Measurements from ENCODE around the gene DYNLT2. TPM values are rescaled to one million over a fixed set of nuclear protein-coding genes. Genes with fewer than 3 reads are reported as not detected.
"Not testable (repeated sequence)": the region's sequence is repeated elsewhere in the genome, so short reads cannot be mapped to it uniquely, and the experiment has no call there.

DYNLT2 gene
- total and polyA plus RNA-seq, 3 donors from 2014 or later: 15.4 to 59.4 (median 20.4) TPM

- H3K36me3 ChIP-seq (ENCODE audit: low read depth, missing control alignments); H3K4me3 ChIP-seq; H3K27me3 ChIP-seq; H3K9me3 ChIP-seq; H3K27ac ChIP-seq; intact Hi-C loops (cut with DNase I; ENCODE audit: low total_unique reads); H3K4me1 ChIP-seq: not testable (repeated sequence)
- TF ChIP-seq CTCF (IDR thresholded peaks at IDR 0.05): peak in 2 of 3 experiments; percentile 7 to 14
- WGBS, 2 donors: 79 to 94% methylated on average over 10 of the region's 10 CpGs
- DNase-seq: peak; percentile 42
These were observed 54.3 kb downstream of the DYNLT2 start for GRCh38 chr6:169697115-169697514.

- no peak for DNase-seq
- intact Hi-C loops (cut with DNase I; ENCODE audit: low total_unique reads): no loop called here
These were observed 56.2 kb downstream of the DYNLT2 start for GRCh38 chr6:169695131-169695530.

GRCh38 chr6:169692516-169692915 lies 58.9 kb downstream of the DYNLT2 start:
- H3K27me3 ChIP-seq: no peaks in the 10 kb centered on the region
- H3K36me3 ChIP-seq (ENCODE audit: low read depth, missing control alignments): no peaks in the 10 kb centered on the region
- no peak overlapping the region for H3K4me3 ChIP-seq
- DNase-seq: no peak
- no peaks in the 10 kb centered on the region for H3K9me3 ChIP-seq
- intact Hi-C loops (cut with DNase I; ENCODE audit: low total_unique reads): no loop called here
- WGBS, 2 donors: 95 to 96% methylated on average over 3 of the region's 3 CpGs
- TF ChIP-seq POLR2A (IDR thresholded peaks at IDR 0.05): no peak
- no peak for TF ChIP-seq CTCF (IDR thresholded peaks at IDR 0.05)
- H3K27ac ChIP-seq: no peak overlapping the region
- no peaks in the 10 kb centered on the region for H3K4me1 ChIP-seq

More at GRCh38 chr6:169695131-169695530, 56.2 kb downstream of the DYNLT2 start:
- H3K36me3 ChIP-seq (ENCODE audit: low read depth, missing control alignments): no peaks in the 10 kb centered on the region
- WGBS, 2 donors: 95 to 99% methylated on average over 5 of the region's 5 CpGs
- no peaks in the 10 kb centered on the region for H3K9me3 ChIP-seq
- H3K4me3 ChIP-seq: no peak overlapping the region
- H3K4me1 ChIP-seq: no peaks in the 10 kb centered on the region
- H3K27ac ChIP-seq: no peak overlapping the region
- TF ChIP-seq POLR2A (IDR thresholded peaks at IDR 0.05): no peak
- no peak for TF ChIP-seq CTCF (IDR thresholded peaks at IDR 0.05)
- H3K27me3 ChIP-seq: no peaks in the 10 kb centered on the region

- H3K4me3 ChIP-seq: no peak overlapping the region
- no peaks in the 10 kb centered on the region for H3K27me3 ChIP-seq
- no peak for DNase-seq
- WGBS, 2 donors: 95 to 96% methylated on average over 2 of the region's 2 CpGs
- no peak for TF ChIP-seq POLR2A (IDR thresholded peaks at IDR 0.05)
- TF ChIP-seq CTCF (IDR thresholded peaks at IDR 0.05): no peak
- H3K4me1 ChIP-seq: no peaks in the 10 kb centered on the region
- no peaks in the 10 kb centered on the region for H3K36me3 ChIP-seq (ENCODE audit: low read depth, missing control alignments)
- intact Hi-C loops (cut with DNase I; ENCODE audit: low total_unique reads): no loop called here
- no peaks in the 10 kb centered on the region for H3K9me3 ChIP-seq
- no peak overlapping the region for H3K27ac ChIP-seq
These were observed 60.1 kb downstream of the DYNLT2 start for GRCh38 chr6:169691260-169691659.

Other genes starting within 250 kb of the DYNLT2 start
- 100 to 1,000 TPM in 1 of 2 donors, 10 to 100 TPM in 1; 84.0 to 101 TPM for gene WDR27, start 49.5 kb downstream of the DYNLT2 start, total RNA-seq
- gene WDR27, start 49.5 kb downstream of the DYNLT2 start, polyA plus RNA-seq (ENCODE audit: insufficient read depth, low read depth, low replicate concordance): 32.8 TPM
- 10 to 100 TPM; 24.0 to 29.9 TPM for gene C6orf120, start 49.4 kb downstream of the DYNLT2 start, total RNA-seq
- gene C6orf120, start 49.4 kb downstream of the DYNLT2 start, polyA plus RNA-seq (ENCODE audit: insufficient read depth, low read depth, low replicate concordance): 16.9 TPM
- 10 to 100 TPM; 46.1 to 64.0 TPM for gene PHF10, start 27.1 kb downstream of the DYNLT2 start, total RNA-seq
- gene PHF10, start 27.1 kb downstream of the DYNLT2 start, polyA plus RNA-seq (ENCODE audit: insufficient read depth, low read depth, low replicate concordance): 69.5 TPM
- gene ERMARD, start 50 bp upstream of the DYNLT2 start, total RNA-seq: 10 to 100 TPM; 48.3 to 56.6 TPM
- 77.6 TPM for gene ERMARD, start 50 bp upstream of the DYNLT2 start, polyA plus RNA-seq (ENCODE audit: insufficient read depth, low read depth, low replicate concordance)

All from testis (tissue), 3 donors.